ENCODE data around the gene TEX19. TPM values are rescaled to one million over a fixed set of nuclear protein-coding genes. Genes with fewer than 3 reads are reported as not detected.

Gene TEX19, protein sequence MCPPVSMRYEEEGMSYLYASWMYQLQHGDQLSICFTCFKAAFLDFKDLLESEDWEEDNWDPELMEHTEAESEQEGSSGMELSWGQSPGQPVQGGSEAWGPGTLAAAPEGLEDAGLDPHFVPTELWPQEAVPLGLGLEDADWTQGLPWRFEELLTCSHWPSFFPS
- under 0.01 and 0.29 TPM in 2 replicates for total RNA-seq

DNA sequence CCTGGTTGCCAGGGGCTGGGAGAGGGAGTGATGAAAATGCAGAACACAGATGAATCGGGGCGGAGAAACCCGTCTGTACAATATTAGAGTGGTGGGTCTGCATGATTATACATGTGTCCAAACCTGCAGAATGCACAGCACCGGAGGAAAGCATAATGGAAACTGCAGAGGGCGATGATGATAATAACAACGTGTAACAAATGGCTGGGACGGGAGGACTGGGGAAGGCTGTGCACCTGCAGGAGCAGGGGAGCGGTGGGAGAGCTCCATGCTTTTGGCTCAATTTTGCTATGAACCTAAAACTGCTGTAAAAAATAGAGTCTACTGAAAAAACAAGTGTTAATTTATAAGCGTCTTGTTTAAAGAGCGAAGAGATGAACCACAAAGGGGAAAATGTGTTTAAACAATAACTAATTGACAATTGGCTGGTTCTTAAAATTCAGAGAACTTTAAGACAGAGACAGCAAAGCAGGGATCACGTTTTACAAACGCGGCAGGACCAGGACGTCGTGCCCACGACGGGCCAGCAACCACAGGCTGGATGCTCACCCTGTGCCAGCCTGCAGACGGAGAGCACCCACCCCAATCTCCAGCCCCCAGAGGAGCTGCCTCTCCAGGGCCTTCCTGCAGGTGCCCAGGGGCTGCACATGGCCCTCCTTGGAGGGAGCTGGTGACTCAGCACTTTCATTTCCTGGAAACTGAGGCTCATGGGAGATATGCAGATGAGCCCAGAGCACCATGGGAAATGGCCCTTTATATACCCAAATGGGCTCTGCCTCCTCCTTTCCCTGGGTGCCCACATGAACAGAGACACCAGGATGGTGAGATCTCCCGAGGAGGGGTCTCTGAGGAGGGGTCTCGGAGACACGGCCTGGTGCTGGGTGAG is at the start of gene TEX19:
Gene TEX19 (plus strand): TSS at position 783 of the 886 bp plus-strand sequence. CDS start 2,904 bp downstream, outside the sequence.
- Histone ChIP-seq H3K4me3 (ENCODE audit: insufficient read depth, low read length) (no peak within 1 kb of the TSS), H3K4me2 (ENCODE audit: insufficient read depth, low read length) (no peak within 1 kb of the TSS), H3K9me3 (ENCODE audit: low read depth, low read length) (no peaks in the 10 kb centered on the region), H2AFZ (ENCODE audit: low read length) (no peak within 1 kb of the TSS), H4K20me1 (ENCODE audit: insufficient read depth, low read length) (no peaks in the 10 kb centered on the region), H3K79me2 (ENCODE audit: insufficient read depth, low read length) (no peaks in the 10 kb centered on the region), H3K36me3 (ENCODE audit: insufficient read depth, low read length) (no peaks in the 10 kb centered on the region), H3K27ac (ENCODE audit: low read depth, low read length) (no peak within 1 kb of the TSS), H3K4me1 (ENCODE audit: insufficient read depth, low read length) (no peaks in the 10 kb centered on the region), H3K27me3 (ENCODE audit: insufficient read depth, low read length) (peaks cover 20% of the 10 kb centered on the region)
- DNase-seq (ENCODE audit: insufficient read length, low spot score, missing footprints) = peak; percentile 43
- TF ChIP-seq, protein P1, sequence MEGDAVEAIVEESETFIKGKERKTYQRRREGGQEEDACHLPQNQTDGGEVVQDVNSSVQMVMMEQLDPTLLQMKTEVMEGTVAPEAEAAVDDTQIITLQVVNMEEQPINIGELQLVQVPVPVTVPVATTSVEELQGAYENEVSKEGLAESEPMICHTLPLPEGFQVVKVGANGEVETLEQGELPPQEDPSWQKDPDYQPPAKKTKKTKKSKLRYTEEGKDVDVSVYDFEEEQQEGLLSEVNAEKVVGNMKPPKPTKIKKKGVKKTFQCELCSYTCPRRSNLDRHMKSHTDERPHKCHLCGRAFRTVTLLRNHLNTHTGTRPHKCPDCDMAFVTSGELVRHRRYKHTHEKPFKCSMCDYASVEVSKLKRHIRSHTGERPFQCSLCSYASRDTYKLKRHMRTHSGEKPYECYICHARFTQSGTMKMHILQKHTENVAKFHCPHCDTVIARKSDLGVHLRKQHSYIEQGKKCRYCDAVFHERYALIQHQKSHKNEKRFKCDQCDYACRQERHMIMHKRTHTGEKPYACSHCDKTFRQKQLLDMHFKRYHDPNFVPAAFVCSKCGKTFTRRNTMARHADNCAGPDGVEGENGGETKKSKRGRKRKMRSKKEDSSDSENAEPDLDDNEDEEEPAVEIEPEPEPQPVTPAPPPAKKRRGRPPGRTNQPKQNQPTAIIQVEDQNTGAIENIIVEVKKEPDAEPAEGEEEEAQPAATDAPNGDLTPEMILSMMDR (IDR thresholded peaks at IDR 0.05; ENCODE audit: extremely low read depth, low read depth, low read length) = no peak

DNA sequence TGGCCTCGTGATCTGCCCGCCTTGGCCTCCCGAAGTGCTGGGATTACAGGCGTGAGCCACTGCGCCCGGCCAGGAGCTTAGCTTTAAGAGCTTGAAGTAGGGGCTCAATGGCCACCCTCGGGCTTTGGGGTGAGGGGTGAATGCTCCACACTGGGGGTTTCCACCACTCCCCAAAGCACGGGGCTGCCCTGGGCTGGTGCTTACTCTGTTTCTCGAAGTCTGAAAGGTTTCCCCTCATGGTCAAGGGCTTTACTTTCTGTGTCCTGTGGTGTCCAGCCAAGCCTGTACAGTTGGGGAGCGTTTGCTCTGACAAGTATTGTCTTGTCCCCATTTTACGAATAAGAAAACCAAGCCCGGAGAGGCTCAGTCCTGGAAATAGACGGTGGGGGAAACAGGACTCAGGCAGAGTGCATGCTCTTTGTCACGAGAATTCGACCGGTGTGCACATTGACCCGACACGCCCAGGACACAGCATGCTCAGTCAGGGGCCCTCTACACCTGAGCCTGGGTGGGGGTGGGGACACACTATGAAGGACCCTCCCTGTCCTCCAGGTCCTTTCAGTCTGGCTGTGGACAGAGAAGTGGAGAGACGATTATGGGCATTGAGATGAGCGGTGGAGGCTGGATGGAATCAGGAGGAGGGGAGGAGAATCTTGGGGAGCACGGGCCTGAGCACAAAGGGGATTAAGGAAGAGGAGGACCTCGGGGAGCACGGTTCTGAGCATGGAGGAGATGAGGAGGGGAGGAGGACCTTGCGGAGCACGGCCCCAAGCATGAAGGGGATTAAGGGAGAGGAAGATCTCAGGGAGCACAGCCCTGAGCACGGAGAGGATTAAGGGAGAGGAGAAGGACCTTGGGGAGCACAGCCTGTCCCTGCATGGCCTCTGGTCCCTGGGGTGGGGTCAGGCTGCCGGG is 49.1 kb upstream of the TEX19 start:
- peaks cover 31% of the 10 kb centered on the region for H3K27me3 ChIP-seq (ENCODE audit: insufficient read depth, low read length)
- no peaks in the 10 kb centered on the region for H3K36me3 ChIP-seq (ENCODE audit: insufficient read depth, low read length)
- TF ChIP-seq, protein P1 (IDR thresholded peaks at IDR 0.05; ENCODE audit: extremely low read depth, low read depth, low read length) = no peak
- H3K4me3 ChIP-seq (ENCODE audit: insufficient read depth, low read length) = no peak overlapping the region
- H3K4me1 ChIP-seq (ENCODE audit: insufficient read depth, low read length) = no peaks in the 10 kb centered on the region
- H3K79me2 ChIP-seq (ENCODE audit: insufficient read depth, low read length) = no peaks in the 10 kb centered on the region
- no peak overlapping the region for H3K27ac ChIP-seq (ENCODE audit: low read depth, low read length)
- no peaks in the 10 kb centered on the region for H4K20me1 ChIP-seq (ENCODE audit: insufficient read depth, low read length)
- H3K4me2 ChIP-seq (ENCODE audit: insufficient read depth, low read length) = no peak overlapping the region
- DNase-seq (ENCODE audit: insufficient read length, low spot score, missing footprints) = no peak
- no peaks in the 10 kb centered on the region for H3K9me3 ChIP-seq (ENCODE audit: low read depth, low read length)
- H2AFZ ChIP-seq (ENCODE audit: low read length) = no peak overlapping the region

DNA sequence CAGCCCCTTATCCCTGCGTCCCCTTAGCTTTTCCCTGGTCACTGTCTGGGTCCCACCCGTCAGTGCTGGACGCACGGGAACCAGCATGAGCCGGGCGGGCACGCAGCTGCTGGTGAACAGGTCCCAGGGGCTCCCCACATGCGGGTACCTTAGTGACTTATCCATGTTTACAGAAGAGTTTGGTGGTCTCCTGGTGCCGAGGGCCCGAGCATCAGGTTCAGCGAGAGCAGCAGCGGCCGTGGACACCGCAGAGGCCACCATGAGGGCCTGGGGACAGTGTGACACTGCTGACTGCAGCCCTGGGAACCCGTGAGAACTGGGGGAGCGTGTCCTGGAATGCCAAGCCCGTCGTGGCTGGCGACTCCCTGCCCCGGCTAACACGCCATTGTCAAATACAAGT is 48.2 kb upstream of the TEX19 start:
- TF ChIP-seq, protein P1 (IDR thresholded peaks at IDR 0.05; ENCODE audit: extremely low read depth, low read depth, low read length) = no peak

More for the DNA sequence above, 48.2 kb upstream of the TEX19 start:
- H3K27me3 ChIP-seq (ENCODE audit: insufficient read depth, low read length) = peaks cover 38% of the 10 kb centered on the region
- DNase-seq (ENCODE audit: insufficient read length, low spot score, missing footprints) = no peak
- no peaks in the 10 kb centered on the region for H3K36me3 ChIP-seq (ENCODE audit: insufficient read depth, low read length)
- no peak overlapping the region for H3K4me3 ChIP-seq (ENCODE audit: insufficient read depth, low read length)
- no peak overlapping the region for H3K4me2 ChIP-seq (ENCODE audit: insufficient read depth, low read length)
- H3K79me2 ChIP-seq (ENCODE audit: insufficient read depth, low read length) = no peaks in the 10 kb centered on the region
- no peaks in the 10 kb centered on the region for H3K4me1 ChIP-seq (ENCODE audit: insufficient read depth, low read length)
- H3K9me3 ChIP-seq (ENCODE audit: low read depth, low read length) = no peaks in the 10 kb centered on the region
- H2AFZ ChIP-seq (ENCODE audit: low read length) = no peak overlapping the region
- no peak overlapping the region for H3K27ac ChIP-seq (ENCODE audit: low read depth, low read length)
- no peaks in the 10 kb centered on the region for H4K20me1 ChIP-seq (ENCODE audit: insufficient read depth, low read length)

All from osteoblast (primary cell).